ENCODE results near the gene MTHFR. TPM values are rescaled to one million over a fixed set of nuclear protein-coding genes. Genes with fewer than 3 reads are reported as not detected.

The MTHFR gene
- total RNA-seq, 3 donors from 2014 or later = 36.6 to 43.2 (median 42.5) TPM

DNA sequence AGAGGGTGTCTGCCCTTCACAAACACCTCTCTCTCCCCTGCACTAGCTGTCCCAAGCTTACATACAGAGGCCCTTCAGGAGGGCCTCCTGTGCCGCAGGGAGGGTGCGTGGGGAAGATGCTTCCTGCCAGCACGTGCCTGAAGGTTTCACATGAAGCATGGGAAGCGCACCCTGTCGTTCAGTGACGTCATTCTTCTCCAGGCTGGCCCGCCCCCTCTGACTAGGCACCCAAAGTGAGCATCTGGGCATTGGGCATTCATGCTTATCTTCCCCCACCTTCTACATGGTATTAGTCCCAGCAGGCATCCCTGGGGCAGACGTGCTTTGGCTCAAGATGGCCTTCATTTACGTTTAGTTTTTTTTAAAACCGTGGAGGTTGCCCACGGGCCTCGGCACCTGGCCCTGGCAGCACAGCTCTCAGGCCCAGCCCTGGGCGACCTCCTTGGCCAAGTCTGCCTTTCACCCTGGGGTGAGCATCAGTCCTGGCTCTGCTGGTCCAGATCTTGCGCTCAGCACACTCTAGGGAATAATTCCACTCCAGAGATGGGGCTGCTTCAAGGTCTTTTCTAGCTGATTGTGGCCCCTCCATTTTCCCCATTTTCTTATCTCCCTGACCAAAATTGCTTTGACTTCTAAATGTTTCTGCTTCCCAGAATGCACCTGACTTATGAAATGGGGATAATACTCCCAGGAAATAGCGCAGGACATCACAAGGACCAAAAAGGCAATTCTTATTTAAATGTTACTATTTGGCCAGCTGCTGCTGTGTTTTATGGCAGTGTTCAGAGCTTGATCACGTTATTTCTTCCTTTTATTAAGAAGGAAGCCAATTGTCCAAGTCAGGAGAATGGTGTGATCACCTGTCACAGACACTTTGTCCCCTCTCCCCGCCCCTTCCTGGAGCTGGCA lies 35.7 kb upstream of the MTHFR start:
- Histone ChIP-seq H3K4me3 (no peak overlapping the region), H3K36me3 (ENCODE audit: low read depth) (peaks cover 8% of the 10 kb centered on the region), H3K9me3 (no peaks in the 10 kb centered on the region), H3K4me1 (ENCODE audit: low read depth) (no peaks in the 10 kb centered on the region)
- ATAC-seq = no peak
- DNase-seq = no peak
- TF ChIP-seq, protein P1, sequence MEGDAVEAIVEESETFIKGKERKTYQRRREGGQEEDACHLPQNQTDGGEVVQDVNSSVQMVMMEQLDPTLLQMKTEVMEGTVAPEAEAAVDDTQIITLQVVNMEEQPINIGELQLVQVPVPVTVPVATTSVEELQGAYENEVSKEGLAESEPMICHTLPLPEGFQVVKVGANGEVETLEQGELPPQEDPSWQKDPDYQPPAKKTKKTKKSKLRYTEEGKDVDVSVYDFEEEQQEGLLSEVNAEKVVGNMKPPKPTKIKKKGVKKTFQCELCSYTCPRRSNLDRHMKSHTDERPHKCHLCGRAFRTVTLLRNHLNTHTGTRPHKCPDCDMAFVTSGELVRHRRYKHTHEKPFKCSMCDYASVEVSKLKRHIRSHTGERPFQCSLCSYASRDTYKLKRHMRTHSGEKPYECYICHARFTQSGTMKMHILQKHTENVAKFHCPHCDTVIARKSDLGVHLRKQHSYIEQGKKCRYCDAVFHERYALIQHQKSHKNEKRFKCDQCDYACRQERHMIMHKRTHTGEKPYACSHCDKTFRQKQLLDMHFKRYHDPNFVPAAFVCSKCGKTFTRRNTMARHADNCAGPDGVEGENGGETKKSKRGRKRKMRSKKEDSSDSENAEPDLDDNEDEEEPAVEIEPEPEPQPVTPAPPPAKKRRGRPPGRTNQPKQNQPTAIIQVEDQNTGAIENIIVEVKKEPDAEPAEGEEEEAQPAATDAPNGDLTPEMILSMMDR (IDR thresholded peaks at IDR 0.05) = no peak
- intact Hi-C loops (cut with DNase I, micrococcal nuclease) = loop anchor here in 1 of 2 donors (10.0 kb wide), 1 partner anchor 53 kb away; no protein-coding TSS in a partner anchor

DNA sequence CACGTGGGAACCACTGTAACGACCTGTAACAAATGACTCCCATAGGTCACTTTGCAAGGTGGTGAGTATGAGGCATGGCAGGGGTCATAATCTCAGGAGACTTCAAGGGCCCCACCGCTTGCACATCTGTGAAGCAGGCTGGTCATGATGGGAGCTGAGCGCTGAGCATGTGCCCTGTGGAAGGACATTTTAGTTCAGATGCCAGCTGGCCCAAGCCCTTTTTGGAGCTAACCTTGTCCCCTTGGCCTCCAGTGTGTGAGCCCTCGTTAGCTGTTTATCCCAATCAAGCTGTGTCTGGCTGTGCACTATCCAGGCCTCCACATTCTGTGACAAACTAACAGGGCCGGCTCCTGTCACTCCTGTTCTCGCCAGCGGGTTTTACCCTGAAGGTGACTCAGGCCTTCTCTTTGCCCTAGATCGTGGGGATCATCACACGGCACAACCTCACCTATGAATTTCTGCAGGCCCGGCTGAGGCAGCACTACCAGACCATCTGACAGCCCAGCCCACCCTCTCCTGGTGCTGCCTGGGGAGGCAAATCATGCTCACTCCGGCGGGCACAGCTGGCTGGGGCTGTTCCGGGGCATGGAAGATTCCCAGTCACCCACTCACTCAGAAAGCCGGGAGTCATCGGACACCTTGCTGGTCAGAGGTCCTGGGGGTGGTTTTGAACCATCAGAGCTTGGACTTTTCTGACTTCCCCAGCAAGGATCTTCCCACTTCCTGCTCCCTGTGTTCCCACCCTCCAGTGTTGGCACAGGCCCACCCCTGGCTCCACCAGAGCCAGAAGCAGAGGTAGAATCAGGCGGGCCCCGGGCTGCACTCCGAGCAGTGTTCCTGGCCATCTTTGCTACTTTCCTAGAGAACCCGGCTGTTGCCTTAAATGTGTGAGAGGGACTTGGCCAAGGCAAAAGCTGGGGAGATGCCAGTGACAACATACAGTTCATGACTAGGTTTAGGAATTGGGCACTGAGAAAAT lies 34.3 kb upstream of the MTHFR start:
- intact Hi-C loops (cut with DNase I, micrococcal nuclease) = loop anchor here (10.0 kb wide), 1 partner anchor 55 kb away; no protein-coding TSS in a partner anchor

GRCh38 chr1:11838349-11839272 lies 32.8 kb upstream of the MTHFR start:
- Histone ChIP-seq H3K36me3 (ENCODE audit: low read depth) (peaks cover 11% of the 10 kb centered on the region), H3K9me3 (no peaks in the 10 kb centered on the region), H3K4me3 (no peak overlapping the region), H3K4me1 (ENCODE audit: low read depth) (no peaks in the 10 kb centered on the region)
- peak; percentile 93 for ATAC-seq
- TF ChIP-seq, protein P1 (IDR thresholded peaks at IDR 0.05) = peak; percentile 94
- intact Hi-C loops (cut with DNase I, micrococcal nuclease) = loop anchor here in 1 of 2 donors (10.0 kb wide), 1 partner anchor 56 kb away; no protein-coding TSS in a partner anchor
- peak; percentile 68 to 81 (median 79) for DNase-seq

More for the DNA sequence above, 34.3 kb upstream of the MTHFR start:
- peaks cover 8% of the 10 kb centered on the region for H3K36me3 ChIP-seq (ENCODE audit: low read depth)
- H3K4me1 ChIP-seq (ENCODE audit: low read depth) = no peaks in the 10 kb centered on the region
- H3K9me3 ChIP-seq = no peaks in the 10 kb centered on the region
- DNase-seq (no peak), ATAC-seq (no peak)
- no peak overlapping the region for H3K4me3 ChIP-seq
- TF ChIP-seq, protein P1 (IDR thresholded peaks at IDR 0.05) = no peak

DNA sequence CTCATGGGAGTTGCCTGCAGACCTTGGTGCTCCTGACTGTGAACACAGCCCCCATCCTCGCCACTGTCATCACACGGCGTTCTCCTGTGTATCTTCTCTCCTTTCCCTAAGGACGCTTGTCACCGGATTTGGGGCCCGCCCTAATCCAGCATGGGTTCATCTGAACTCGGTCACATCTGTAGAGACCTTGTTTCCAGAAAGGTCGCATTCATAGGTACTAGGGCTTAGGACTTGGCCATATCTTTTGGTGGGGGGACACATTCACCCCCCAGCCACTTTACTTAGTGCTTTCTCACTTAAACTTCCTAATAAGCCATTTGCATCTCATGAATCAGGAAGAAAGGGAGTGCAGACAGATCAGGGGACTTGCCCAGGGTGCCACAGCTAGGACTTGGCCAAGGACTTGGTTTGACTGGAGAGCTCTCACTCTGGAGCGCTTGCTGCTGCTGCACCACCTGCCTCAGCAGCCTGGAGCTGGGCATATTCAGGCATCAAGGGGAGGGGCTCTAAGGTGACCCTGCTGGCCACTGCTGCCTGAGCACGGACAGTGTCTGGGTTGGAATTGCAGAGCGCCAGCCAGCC lies 32.1 kb upstream of the MTHFR start:
- H3K36me3 ChIP-seq (ENCODE audit: low read depth) = peaks cover 11% of the 10 kb centered on the region
- H3K4me3 ChIP-seq = no peak overlapping the region
- intact Hi-C loops (cut with DNase I, micrococcal nuclease) = loop anchor here in 1 of 2 donors (10.0 kb wide), 1 partner anchor 57 kb away; no protein-coding TSS in a partner anchor
- DNase-seq (no peak), ATAC-seq (peak; percentile 7)
- H3K9me3 ChIP-seq = no peaks in the 10 kb centered on the region
- no peaks in the 10 kb centered on the region for H3K4me1 ChIP-seq (ENCODE audit: low read depth)
- TF ChIP-seq, protein P1 (IDR thresholded peaks at IDR 0.05) = no peak
